A673 (cell line): ENCODE measurements around the gene PTGIS.

Experiments used
- CTCF ChIP-seq: fragments of 300-800, 200-600 bp; sonication (generic); conservative IDR thresholded peaks from 2 replicates; pipeline ENCODE4 v1.5.1; 2017; ENCODE audit warnings: low read depth, mild to moderate bottlenecking, antibody characterized with exemption, low read length, moderate library complexity, mixed read lengths
- EZH2 ChIP-seq: fragments of 200-600 bp; sonication (generic); IDR thresholded peaks from 2 replicates; pipeline ENCODE4 v1.6.1; 2017; ENCODE audit warnings: borderline replicate concordance, low read depth, mild to moderate bottlenecking, mixed read lengths, antibody characterized with exemption, low read length; ENCODE audit not compliant: poor library complexity, severe bottlenecking

GRCh38 chr20:49460131-49460530 lies 107.8 kb downstream of the PTGIS start:
- TF ChIP-seq CTCF (no peak), EZH2 (no peak)
